Fibroblast of lung (primary cell): Measurements from ENCODE around the gene IRF9. TPM values are rescaled to one million over a fixed set of nuclear protein-coding genes. Genes with fewer than 3 reads are reported as not detected.

Experiments
- DNase-seq, 2 donors: peaks; one replicate each; pipeline versions ENCODE4 v3.0.0 to v3.0.0-alpha.2; 2010; ENCODE audit warnings: low read depth in 2 of 2
- H2AFZ ChIP-seq: 2 replicates; pipeline ENCODE4 v1.5.1; 2012; ENCODE audit warnings: low read length, control low read depth, inconsistent platforms
- H3K27ac ChIP-seq: 2 replicates; pipeline ENCODE4 v1.5.1; 2011; ENCODE audit warnings: low read length, control low read depth; ENCODE audit not compliant: insufficient read depth
- H3K27me3 ChIP-seq: 2 replicates; pipeline ENCODE4 v1.5.1; 2011; ENCODE audit warnings: mild to moderate bottlenecking, low read length; ENCODE audit not compliant: control insufficient read depth, insufficient read depth
- H3K36me3 ChIP-seq: 2 replicates; pipeline ENCODE4 v1.5.1; 2011; ENCODE audit warnings: low read length; ENCODE audit not compliant: control insufficient read depth, insufficient read depth
- H3K4me1 ChIP-seq: 2 replicates; pipeline ENCODE4 v1.5.1; 2011; ENCODE audit warnings: low read length; ENCODE audit not compliant: control insufficient read depth, insufficient read depth; ENCODE audit errors: extremely low read depth
- H3K4me2 ChIP-seq: 2 replicates; pipeline ENCODE4 v1.5.1; 2011; ENCODE audit warnings: low read length, control low read depth; ENCODE audit not compliant: insufficient read depth; ENCODE audit errors: extremely low read depth
- H3K4me3 ChIP-seq, 4 experiments: fragments of 200-600 bp in 1 of 4; sonication (generic) in 1 of 4; replicated peaks in 1 of 4; 2 replicates each; pipeline ENCODE4 v1.5.1; 2011 to 2016; ENCODE audit warnings: low read length in 4 of 4, low read depth in 3 of 4, mild to moderate bottlenecking in 3 of 4, control low read depth in 2 of 4, inconsistent platforms in 1 of 4, mixed read lengths in 1 of 4; ENCODE audit not compliant: insufficient read depth in 1 of 4; ENCODE audit errors: control extremely low read depth in 1 of 4
- H3K79me2 ChIP-seq: 2 replicates; pipeline ENCODE4 v1.5.1; 2012; ENCODE audit warnings: mild to moderate bottlenecking, low read length, inconsistent platforms; ENCODE audit not compliant: control insufficient read depth, insufficient read depth
- H3K9ac ChIP-seq: 2 replicates; pipeline ENCODE4 v1.5.1; 2011; ENCODE audit warnings: mild to moderate bottlenecking, low read length, control low read depth; ENCODE audit not compliant: insufficient read depth
- H3K9me3 ChIP-seq: 2 replicates; pipeline ENCODE4 v1.5.1; 2012; ENCODE audit warnings: low read depth, low read length; ENCODE audit not compliant: control insufficient read depth, insufficient read depth
- H4K20me1 ChIP-seq: 2 replicates; pipeline ENCODE4 v1.5.1; 2011; ENCODE audit warnings: low read length; ENCODE audit not compliant: control insufficient read depth, insufficient read depth; ENCODE audit errors: extremely low read depth
- EZH2 ChIP-seq: IDR thresholded peaks from 2 replicates; pipeline ENCODE4 v1.5.1; 2012; ENCODE audit warnings: low read length, control low read depth, mild to moderate bottlenecking; ENCODE audit errors: missing control alignments
- polyA plus RNA-seq, 2 donors: library from polyadenylated mRNA; depleted of rRNA in 1 of 2; stranded (reverse) in 1 of 2; unstranded in 1 of 2; fragments of >200 nt; gene quantifications; 2 replicates each; pipeline ENCODE4 v1.2.1, GENCODE V29; 2011 to 2012; ENCODE audit warnings: missing spikeins in 1 of 2
- total RNA-seq: library from RNA; depleted of rRNA; stranded (reverse); fragments of >200 nt; gene quantifications from 2 replicates; pipeline ENCODE4 v1.2.1, GENCODE V29; 2014
- TF ChIP-seq, protein P1 (sequence below), 2 donors: IDR thresholded peaks in 1 of 2; conservative IDR thresholded peaks in 1 of 2; 1 replicate in 1 of 2; 2 replicates in 1 of 2; pipeline ENCODE4 v1.5.1; 2011 to 2012; ENCODE audit warnings: low read length in 2 of 2, control low read depth in 1 of 2, inconsistent platforms in 1 of 2, low read depth in 1 of 2, mild to moderate bottlenecking in 1 of 2

The IRF9 gene
- total and polyA plus RNA-seq, 2 donors (not counting 1 experiment from before 2014, with no cell fraction given) = 79.9 to 142 TPM

DNA sequence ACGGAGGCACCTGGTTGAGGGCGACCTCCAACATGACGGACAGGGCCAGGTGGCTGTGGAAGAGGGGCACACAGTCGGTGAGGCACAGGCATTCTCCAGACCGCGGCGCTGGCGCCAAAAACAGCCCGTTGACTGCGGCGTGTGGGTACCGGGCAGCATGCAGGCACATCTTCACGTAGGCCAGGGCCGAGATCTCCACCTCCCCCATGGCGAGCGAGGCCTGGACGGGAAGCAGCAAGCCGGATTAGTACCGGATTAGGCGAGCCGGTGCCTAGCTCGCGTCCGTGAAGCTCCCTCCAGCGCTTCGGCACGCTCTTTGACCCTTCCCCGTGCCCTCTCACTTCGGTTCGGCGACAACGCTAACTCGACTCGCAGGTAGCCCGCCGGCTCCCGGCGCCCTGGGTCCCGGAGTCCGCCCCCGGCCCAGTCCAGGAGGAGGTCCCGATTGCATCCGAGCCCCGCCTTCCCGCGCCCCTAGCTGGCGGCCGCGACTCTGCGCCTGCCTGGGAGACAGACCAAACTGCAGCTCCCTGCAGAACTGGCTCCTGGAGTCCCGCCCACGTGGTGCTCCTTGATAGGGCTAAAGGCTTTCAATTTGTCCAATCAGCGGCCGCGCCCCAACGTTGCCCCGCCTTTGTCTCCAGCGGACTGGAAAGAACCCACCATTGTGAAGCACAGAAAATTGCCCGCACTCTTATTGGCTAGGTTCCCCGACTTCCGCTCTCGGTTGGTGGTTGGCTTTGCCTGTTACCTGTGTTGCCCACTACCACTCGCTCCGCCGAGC is 19.8 kb upstream of the IRF9 start, which contains the start of gene EMC9:
Gene EMC9 (minus strand): TSS at position 495 of the 784 bp plus-strand sequence. CDS start 287 bp downstream, at position 208.
- H3K9me3 ChIP-seq = no peaks in the 10 kb centered on the region

DNA sequence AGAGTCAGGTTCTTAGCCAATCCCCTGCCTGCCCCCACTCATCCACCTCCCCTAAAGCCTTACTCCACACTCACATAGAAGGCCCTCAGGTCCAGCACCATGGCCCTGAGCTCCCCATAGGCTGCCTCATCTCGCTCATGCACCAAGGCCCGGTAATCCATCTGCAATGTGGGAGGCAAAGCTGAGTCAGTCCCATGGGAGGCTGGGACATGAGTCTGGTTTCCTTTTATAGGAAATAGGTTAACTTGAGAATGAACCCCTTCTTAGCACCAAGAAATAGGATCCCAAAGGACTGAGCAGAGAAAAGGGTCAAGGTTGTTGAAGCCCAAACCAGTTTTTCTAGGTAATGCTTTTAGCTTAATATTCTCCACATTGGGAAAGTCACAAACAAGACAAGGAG is 17.6 kb upstream of the IRF9 start:
- Histone ChIP-seq H3K4me1 (peaks cover 10% of the 10 kb centered on the region), H4K20me1 (no peaks in the 10 kb centered on the region), H3K9me3 (no peaks in the 10 kb centered on the region), H3K27ac (no peak overlapping the region), H3K36me3 (peaks cover 2% of the 10 kb centered on the region), H3K4me2 (no peak overlapping the region), H3K4me3 (no peak overlapping the region), H3K79me2 (peaks cover 44% of the 10 kb centered on the region), H3K27me3 (no peaks in the 10 kb centered on the region), H2AFZ (no peak overlapping the region), H3K9ac (no peak overlapping the region)
- peak in 1 of 2 donors; percentile 9 for DNase-seq
- no peak for TF ChIP-seq EZH2

More for the DNA sequence above, 19.8 kb upstream of the IRF9 start, which contains the start of gene EMC9:
- DNase-seq = peak; percentile 99
- H3K36me3 ChIP-seq = peaks cover 9% of the 10 kb centered on the region
- H3K27me3 ChIP-seq = no peaks in the 10 kb centered on the region
- peaks cover 15% of the 10 kb centered on the region for H3K4me1 ChIP-seq
- TF ChIP-seq, protein P1, sequence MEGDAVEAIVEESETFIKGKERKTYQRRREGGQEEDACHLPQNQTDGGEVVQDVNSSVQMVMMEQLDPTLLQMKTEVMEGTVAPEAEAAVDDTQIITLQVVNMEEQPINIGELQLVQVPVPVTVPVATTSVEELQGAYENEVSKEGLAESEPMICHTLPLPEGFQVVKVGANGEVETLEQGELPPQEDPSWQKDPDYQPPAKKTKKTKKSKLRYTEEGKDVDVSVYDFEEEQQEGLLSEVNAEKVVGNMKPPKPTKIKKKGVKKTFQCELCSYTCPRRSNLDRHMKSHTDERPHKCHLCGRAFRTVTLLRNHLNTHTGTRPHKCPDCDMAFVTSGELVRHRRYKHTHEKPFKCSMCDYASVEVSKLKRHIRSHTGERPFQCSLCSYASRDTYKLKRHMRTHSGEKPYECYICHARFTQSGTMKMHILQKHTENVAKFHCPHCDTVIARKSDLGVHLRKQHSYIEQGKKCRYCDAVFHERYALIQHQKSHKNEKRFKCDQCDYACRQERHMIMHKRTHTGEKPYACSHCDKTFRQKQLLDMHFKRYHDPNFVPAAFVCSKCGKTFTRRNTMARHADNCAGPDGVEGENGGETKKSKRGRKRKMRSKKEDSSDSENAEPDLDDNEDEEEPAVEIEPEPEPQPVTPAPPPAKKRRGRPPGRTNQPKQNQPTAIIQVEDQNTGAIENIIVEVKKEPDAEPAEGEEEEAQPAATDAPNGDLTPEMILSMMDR (conservative IDR thresholded peaks at IDR 0.05 in 1 of 2, IDR thresholded peaks at IDR 0.05 in 1 of 2; ENCODE audit: low read depth in 1 of 2, low read length in 2 of 2) = peak in 1 of 2 donors; percentile 34
- no peak for TF ChIP-seq EZH2
- H2AFZ ChIP-seq = peak within 1 kb of the TSS; percentile 88
- peak within 1 kb of the TSS; percentile 82 to 85 (median 84) for H3K4me3 ChIP-seq
- H3K4me2 ChIP-seq = peak within 1 kb of the TSS; percentile 79
- peak within 1 kb of the TSS; percentile 79 for H3K9ac ChIP-seq
- peaks cover 44% of the 10 kb centered on the region for H3K79me2 ChIP-seq
- H3K27ac ChIP-seq = peak within 1 kb of the TSS; percentile 87
- H4K20me1 ChIP-seq = no peaks in the 10 kb centered on the region

DNA sequence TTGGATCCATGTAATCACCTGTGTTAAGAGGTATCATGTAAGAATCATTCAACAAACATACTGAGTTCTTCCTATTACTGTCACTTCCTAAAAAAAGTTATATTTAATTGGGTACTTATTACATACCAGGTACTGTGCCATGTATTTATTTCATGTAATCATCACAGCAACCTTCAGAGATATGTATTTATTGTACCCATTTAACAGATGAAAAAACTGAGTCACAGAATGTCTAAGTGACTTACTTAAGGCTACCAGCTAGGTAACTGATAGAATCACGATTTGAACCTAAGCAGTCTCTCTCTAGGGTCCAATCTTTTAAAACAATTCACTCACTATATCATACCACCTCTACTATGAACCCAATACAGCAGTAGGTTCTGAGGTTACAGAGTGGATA is 16.6 kb upstream of the IRF9 start:
- no peak for DNase-seq
- Histone ChIP-seq H3K9ac (no peak overlapping the region), H3K79me2 (peaks cover 43% of the 10 kb centered on the region), H3K27ac (no peak overlapping the region), H3K4me2 (no peak overlapping the region), H4K20me1 (no peaks in the 10 kb centered on the region), H3K27me3 (no peaks in the 10 kb centered on the region), H3K4me1 (peaks cover 10% of the 10 kb centered on the region), H3K9me3 (no peaks in the 10 kb centered on the region), H2AFZ (no peak overlapping the region), H3K4me3 (no peak overlapping the region), H3K36me3 (peaks cover 4% of the 10 kb centered on the region)
- TF ChIP-seq, protein P1 (conservative IDR thresholded peaks at IDR 0.05 in 1 of 2, IDR thresholded peaks at IDR 0.05 in 1 of 2; ENCODE audit: low read depth in 1 of 2, low read length in 2 of 2) = no peak
- no peak for TF ChIP-seq EZH2
